H1 (cell line): Measurements from ENCODE around the gene OR1G1. TPM values are rescaled to one million over a fixed set of nuclear protein-coding genes. Genes with fewer than 3 reads are reported as not detected.

Experiments
- CTCF ChIA-PET: fragments of 300-600 bp; sonication (Branson Sonifier 250); formaldehyde crosslinking; loops from one replicate; lab custom pipeline; 2021; ENCODE audit not compliant: partially characterized antibody; lab: Charles Lee
- POLR2A ChIA-PET: fragments of 300-600 bp; sonication (Branson Sonifier 250); formaldehyde crosslinking; loops from one replicate; lab custom pipeline; 2021; ENCODE audit warnings: inconsistent platforms; ENCODE audit not compliant: partially characterized antibody; lab: Charles Lee
- DNase-seq, 2 experiments: peaks; one replicate each; pipeline versions ENCODE4 v3.0.0 to v3.0.0-alpha.2; 2010 to 2022; ENCODE audit warnings: low spot score in 2 of 2, low read depth in 1 of 2, mixed read lengths in 1 of 2
- FAIRE-seq: peaks from 2 replicates; lab custom pipeline; 2011; peaks lifted over from hg19 to GRCh38; lab: Jason Lieb, UNC
- H2AFZ ChIP-seq: 2 replicates; pipeline ENCODE4 v1.8.1; 2012; ENCODE audit warnings: low read length, inconsistent platforms
- H2AK5ac ChIP-seq: 2 replicates; pipeline ENCODE4 v1.6.1; 2013; ENCODE audit warnings: low read depth, low read length
- H2BK120ac ChIP-seq: replicated peaks from 2 replicates; pipeline ENCODE3; 2013; ENCODE audit warnings: low read depth, low read length, inconsistent platforms
- H2BK12ac ChIP-seq: 2 replicates; pipeline ENCODE4 v1.6.1; 2013; ENCODE audit warnings: low read depth, low read length
- H2BK15ac ChIP-seq: 2 replicates; pipeline ENCODE4 v1.6.1; 2013; ENCODE audit warnings: low read length
- H2BK20ac ChIP-seq: 2 replicates; pipeline ENCODE4 v1.6.1; 2013; ENCODE audit warnings: low read length
- H2BK5ac ChIP-seq: 2 replicates; pipeline ENCODE4 v1.6.1; 2013; ENCODE audit warnings: low read depth, low read length
- H3K14ac ChIP-seq: 2 replicates; pipeline ENCODE4 v1.6.1; 2013; ENCODE audit warnings: inconsistent platforms; ENCODE audit not compliant: insufficient read length
- H3K18ac ChIP-seq: 2 replicates; pipeline ENCODE4 v1.6.1; 2013; ENCODE audit warnings: low read length; ENCODE audit errors: extremely low read depth
- H3K23ac ChIP-seq: 2 replicates; pipeline ENCODE4 v1.6.1; 2013; ENCODE audit warnings: inconsistent platforms; ENCODE audit not compliant: insufficient read length
- H3K23me2 ChIP-seq: 2 replicates; pipeline ENCODE4 v1.6.1; 2013; ENCODE audit warnings: low read depth, low read length
- H3K27ac ChIP-seq: 2 replicates; pipeline ENCODE4 v1.6.1; 2011; ENCODE audit warnings: low read depth, low read length, inconsistent platforms
- H3K27me3 ChIP-seq, 4 experiments: replicated peaks in 1 of 4; 1 replicate in 1 of 4; 2 replicates in 3 of 4; pipeline versions ENCODE4 v1.6.1 to v1.8.1; 2011 to 2013; ENCODE audit warnings: low read length in 3 of 4, mild to moderate bottlenecking in 3 of 4, inconsistent platforms in 2 of 4, mixed read lengths in 2 of 4, moderate library complexity in 1 of 4; ENCODE audit not compliant: control insufficient read depth in 3 of 4, insufficient read depth in 3 of 4; ENCODE audit errors: extremely low read depth in 1 of 4
- H3K36me3 ChIP-seq, 4 experiments: 2 replicates each; pipeline versions ENCODE4 v1.6.1 to v1.8.1; 2011 to 2013; ENCODE audit warnings: mild to moderate bottlenecking in 4 of 4, low read length in 3 of 4, moderate library complexity in 2 of 4, control low read depth in 1 of 4, inconsistent platforms in 1 of 4; ENCODE audit not compliant: insufficient read depth in 4 of 4, control insufficient read depth in 2 of 4
- H3K4ac ChIP-seq: replicated peaks from 2 replicates; pipeline ENCODE3; 2013; ENCODE audit warnings: low read length, low read depth, mixed read lengths, inconsistent platforms; ENCODE audit not compliant: insufficient read length
- H3K4me1 ChIP-seq, 4 experiments: replicated peaks in 1 of 4; 1 replicate in 1 of 4; 2 replicates in 3 of 4; pipeline versions ENCODE4 v1.6.1 to v1.8.1; 2011 to 2013; ENCODE audit warnings: low read length in 3 of 4, inconsistent platforms in 2 of 4, mixed read lengths in 1 of 4; ENCODE audit not compliant: insufficient read depth in 4 of 4, control insufficient read depth in 3 of 4
- H3K4me2 ChIP-seq, 2 experiments: 2 replicates each; pipeline versions ENCODE4 v1.6.1 to v1.8.1; 2011 to 2013; ENCODE audit warnings: low read depth in 2 of 2, low read length in 2 of 2, control low read depth in 1 of 2, inconsistent platforms in 1 of 2, mild to moderate bottlenecking in 1 of 2; ENCODE audit not compliant: insufficient read depth in 1 of 2
- H3K4me3 ChIP-seq, 4 experiments: fragments of 200-600, 300-600 bp in 1 of 4; sonication (generic), shearing (Covaris generic), sonication (Bioruptor Twin) in 1 of 4; 2 replicates each; pipeline versions ENCODE4 v1.5.1 to v1.8.1; 2011 to 2016; ENCODE audit warnings: low read length in 4 of 4, low read depth in 3 of 4, control low read depth in 2 of 4, inconsistent platforms in 2 of 4, mild to moderate bottlenecking in 2 of 4, mixed read lengths in 1 of 4, moderate library complexity in 1 of 4; ENCODE audit not compliant: insufficient read depth in 2 of 4; ENCODE audit errors: extremely low read depth in 1 of 4
- H3K56ac ChIP-seq: replicated peaks from 2 replicates; pipeline ENCODE3; 2013; ENCODE audit warnings: low read depth, mild to moderate bottlenecking, mixed read lengths, low read length, inconsistent platforms; ENCODE audit not compliant: insufficient read length
- H3K79me1 ChIP-seq: 2 replicates; pipeline ENCODE4 v1.6.1; 2013; ENCODE audit warnings: low read depth, low read length, control low read depth
- H3K79me2 ChIP-seq, 2 experiments: 2 replicates each; pipeline versions ENCODE4 v1.6.1 to v1.8.1; 2012 to 2013; ENCODE audit warnings: low read length in 2 of 2, mild to moderate bottlenecking in 2 of 2, inconsistent platforms in 1 of 2; ENCODE audit not compliant: insufficient read depth in 2 of 2, control insufficient read depth in 1 of 2
- H3K9ac ChIP-seq, 4 experiments: replicated peaks in 1 of 4; 1 replicate in 1 of 4; 2 replicates in 3 of 4; pipeline versions ENCODE4 v1.6.1 to v1.8.1; 2011 to 2013; ENCODE audit warnings: low read depth in 3 of 4, low read length in 3 of 4, control low read depth in 2 of 4, mild to moderate bottlenecking in 2 of 4, moderate library complexity in 2 of 4, inconsistent platforms in 1 of 4; ENCODE audit errors: extremely low read depth in 1 of 4
- H3K9me3 ChIP-seq, 2 experiments: 2 replicates each; pipeline versions ENCODE4 v1.6.1 to v1.8.1; 2012 to 2013; ENCODE audit warnings: mild to moderate bottlenecking in 2 of 2, moderate library complexity in 2 of 2, control low read depth in 1 of 2, inconsistent platforms in 1 of 2, low read depth in 1 of 2, low read length in 1 of 2, mixed read lengths in 1 of 2; ENCODE audit not compliant: insufficient read depth in 2 of 2
- H4K20me1 ChIP-seq, 2 experiments: replicated peaks in 1 of 2; 2 replicates each; pipeline versions ENCODE3 to v1.8.1; 2011 to 2013; ENCODE audit warnings: inconsistent platforms in 2 of 2, low read length in 2 of 2, mild to moderate bottlenecking in 1 of 2; ENCODE audit not compliant: insufficient read depth in 2 of 2, control insufficient read depth in 1 of 2
- H4K5ac ChIP-seq: 2 replicates; pipeline ENCODE4 v1.6.1; 2013; ENCODE audit warnings: low read length, low read depth, mixed read lengths, inconsistent platforms; ENCODE audit not compliant: insufficient read length
- H4K8ac ChIP-seq: 2 replicates; pipeline ENCODE4 v1.8.0; 2013; ENCODE audit warnings: mild to moderate bottlenecking, moderate library complexity, low read length, inconsistent platforms; ENCODE audit not compliant: insufficient read depth; ENCODE audit errors: extremely low read depth
- H4K91ac ChIP-seq: replicated peaks from 2 replicates; pipeline ENCODE3; 2013; ENCODE audit warnings: low read length, mixed read lengths, inconsistent platforms; ENCODE audit not compliant: insufficient read length
- NRF1 ChIP-seq: IDR thresholded peaks from 2 replicates; pipeline ENCODE4 v1.6.1; 2011; ENCODE audit warnings: mild to moderate bottlenecking, low read depth, low read length, improper control_type of control experiment
- POLR2A ChIP-seq, 2 experiments: IDR thresholded peaks; 1 replicate in 1 of 2; 2 replicates in 1 of 2; pipeline ENCODE4 v1.6.1; 2011; ENCODE audit warnings: low read depth in 2 of 2, low read length in 2 of 2, mild to moderate bottlenecking in 2 of 2; ENCODE audit errors: control extremely low read depth in 1 of 2
- RNF2 ChIP-seq: fragments of 200-900, 300-1000 bp; sonication (generic); IDR thresholded peaks from 2 replicates; pipeline ENCODE4 v1.7.1; 2016; ENCODE audit warnings: borderline replicate concordance, low read depth, mild to moderate bottlenecking, antibody characterized with exemption, low read length; ENCODE audit not compliant: poor library complexity, severe bottlenecking; ENCODE audit errors: missing control alignments
- WGBS, 2 experiments: shearing (Covaris generic) in 1 of 2; methylation state at CpG; one replicate each; pipeline versions ENCODE4 v1.1.6 to v1.1.7; 2013 to 2015; ENCODE audit warnings: low lambda C conversion rate in 2 of 2, mixed read lengths in 2 of 2, inconsistent platforms in 1 of 2, low coverage in 1 of 2, missing lambda C conversion rate in 1 of 2; ENCODE audit not compliant: insufficient replicate concordance in 2 of 2, insufficient coverage in 1 of 2, insufficient read length in 1 of 2; ENCODE audit errors: extremely low coverage in 1 of 2, missing lambda C conversion rate in 1 of 2; 5-methylcytosine and 5-hydroxymethylcytosine counted together
- polyA plus RNA-seq, 7 experiments: library from polyadenylated mRNA; depleted of rRNA in 3 of 7; stranded (reverse) in 5 of 7; unstranded in 2 of 7; fragments of >200 nt in 5 of 7; fragments of 200-250 nt in 2 of 7; gene quantifications; 1 replicate in 5 of 7; 2 replicates in 1 of 7; 4 replicates in 1 of 7; pipeline versions ENCODE4 v1.2.1 to v1.2.3, GENCODE V29; 2011 to 2013; ENCODE audit warnings: missing spikeins in 2 of 7, mixed read lengths in 2 of 7
- total RNA-seq: library from RNA; stranded (reverse); fragmentation: NEBNext Ultra II Directional; extraction: Animal tissue kit (Norgen Biotek cat#: 25700); gene quantifications from 2 replicates; pipeline ENCODE4 v1.2.1, GENCODE V29; 2021

The OR1G1 gene
- total and polyA plus RNA-seq, 2 of the 8 experiments (the other 6 are each of a cell fraction or from before 2014, with no cell fraction given) = 0.27 to 0.30 TPM

DNA sequence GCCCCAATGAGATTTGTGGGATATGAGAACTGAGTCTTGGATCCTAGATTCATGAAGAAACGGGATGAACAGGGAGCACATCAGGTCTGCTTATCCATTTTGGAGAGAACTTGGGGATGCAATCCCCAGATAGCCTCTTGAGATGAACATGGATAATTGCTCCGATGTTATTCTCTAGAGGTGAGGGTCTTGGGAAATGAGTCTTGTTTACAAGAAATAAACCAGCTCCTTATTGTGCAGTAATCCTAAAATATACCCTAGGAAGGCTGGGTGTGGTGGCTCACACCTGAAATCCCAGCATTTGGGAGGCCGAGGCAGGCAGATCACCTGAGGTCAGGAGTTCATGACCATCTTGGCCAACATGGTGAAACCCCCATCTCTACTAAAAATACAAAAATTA, 23.0 kb downstream of the OR1G1 start, which contains the start of gene OR1D2:
OR1D2 (minus strand) TSS at position 101 of the 400 bp plus-strand sequence. CDS start 11,426 bp downstream, outside the sequence.
- Histone ChIP-seq H3K36me3 (no peaks in the 10 kb centered on the region), H2BK120ac (no peak within 1 kb of the TSS), H3K27me3 (no peaks in the 10 kb centered on the region), H2BK12ac (no peak within 1 kb of the TSS), H2BK20ac (no peak within 1 kb of the TSS), H3K4me1 (no peaks in the 10 kb centered on the region), H4K91ac (no peak within 1 kb of the TSS), H3K79me1 (no peaks in the 10 kb centered on the region), H2AK5ac (no peak within 1 kb of the TSS), H3K4ac (no peak within 1 kb of the TSS), H2BK5ac (no peak within 1 kb of the TSS), H3K18ac (no peak within 1 kb of the TSS), H4K5ac (no peak within 1 kb of the TSS), H2BK15ac (no peak within 1 kb of the TSS), H4K8ac (no peak within 1 kb of the TSS), H3K56ac (no peak within 1 kb of the TSS), H3K27ac (no peak within 1 kb of the TSS), H3K79me2 (no peaks in the 10 kb centered on the region), H3K4me3 (no peak within 1 kb of the TSS), H3K23me2 (no peaks in the 10 kb centered on the region), H3K23ac (no peak within 1 kb of the TSS), H2AFZ (no peak within 1 kb of the TSS), H3K14ac (no peak within 1 kb of the TSS), H3K9me3 (peaks cover 27 to 34% of the 10 kb centered on the region in 2 experiments), H3K9ac (no peak within 1 kb of the TSS), H3K4me2 (no peak within 1 kb of the TSS), H4K20me1 (no peaks in the 10 kb centered on the region)
- DNase-seq (no peak), FAIRE-seq (no peak)
- CTCF ChIA-PET = no interaction called here
- WGBS, 2 experiments = 79% methylated on average over 3 of the region's 3 CpGs; no CpG with 5 or more reads in 1 of the 2 experiments
- POLR2A ChIA-PET = no interaction called here
- TF ChIP-seq POLR2A (IDR thresholded peaks at IDR 0.05; ENCODE audit: control extremely low read depth in 1 of 2, low read depth in 2 of 2, low read length in 2 of 2) = no peak
- no peak for TF ChIP-seq RNF2
- no peak for TF ChIP-seq NRF1
